A549 treated with AZD2906 at 1 μM for 4 hours (cell line): Measurements from ENCODE around the gene FFAR4. TPM values are rescaled to one million over a fixed set of nuclear protein-coding genes. Genes with fewer than 3 reads are reported as not detected.

Source experiments
- total RNA-seq: library from RNA; stranded (reverse); fragments of 200-300 nt; extraction: Qiagen RNA extraction; gene quantifications from 5 replicates; pipeline ENCODE4 v1.2.3, GENCODE V29; 2022

Gene FFAR4
- total RNA-seq: 0.04 to 0.14 TPM (median 0.09 TPM) in 5 replicates

DNA sequence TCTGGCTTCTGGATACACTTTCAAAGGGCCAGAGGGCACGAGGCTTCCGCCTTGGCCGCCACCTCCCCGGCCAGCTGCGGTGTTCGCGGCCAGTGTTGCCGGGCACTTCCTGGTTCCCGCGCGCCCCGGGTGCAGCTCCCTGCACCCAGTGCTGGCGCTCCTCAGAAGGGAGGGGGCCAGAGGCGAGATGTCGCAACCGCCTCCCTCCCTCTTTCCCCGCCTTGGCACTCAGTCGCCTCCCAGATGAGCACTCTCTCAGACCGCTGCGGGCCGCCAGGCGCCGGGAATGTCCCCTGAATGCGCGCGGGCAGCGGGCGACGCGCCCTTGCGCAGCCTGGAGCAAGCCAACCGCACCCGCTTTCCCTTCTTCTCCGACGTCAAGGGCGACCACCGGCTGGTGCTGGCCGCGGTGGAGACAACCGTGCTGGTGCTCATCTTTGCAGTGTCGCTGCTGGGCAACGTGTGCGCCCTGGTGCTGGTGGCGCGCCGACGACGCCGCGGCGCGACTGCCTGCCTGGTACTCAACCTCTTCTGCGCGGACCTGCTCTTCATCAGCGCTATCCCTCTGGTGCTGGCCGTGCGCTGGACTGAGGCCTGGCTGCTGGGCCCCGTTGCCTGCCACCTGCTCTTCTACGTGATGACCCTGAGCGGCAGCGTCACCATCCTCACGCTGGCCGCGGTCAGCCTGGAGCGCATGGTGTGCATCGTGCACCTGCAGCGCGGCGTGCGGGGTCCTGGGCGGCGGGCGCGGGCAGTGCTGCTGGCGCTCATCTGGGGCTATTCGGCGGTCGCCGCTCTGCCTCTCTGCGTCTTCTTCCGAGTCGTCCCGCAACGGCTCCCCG, at the start of gene FFAR4:
FFAR4 (plus strand) TSS at position 231 of the 842 bp plus-strand sequence; CDS start at position 287, 56 bp downstream.

DNA sequence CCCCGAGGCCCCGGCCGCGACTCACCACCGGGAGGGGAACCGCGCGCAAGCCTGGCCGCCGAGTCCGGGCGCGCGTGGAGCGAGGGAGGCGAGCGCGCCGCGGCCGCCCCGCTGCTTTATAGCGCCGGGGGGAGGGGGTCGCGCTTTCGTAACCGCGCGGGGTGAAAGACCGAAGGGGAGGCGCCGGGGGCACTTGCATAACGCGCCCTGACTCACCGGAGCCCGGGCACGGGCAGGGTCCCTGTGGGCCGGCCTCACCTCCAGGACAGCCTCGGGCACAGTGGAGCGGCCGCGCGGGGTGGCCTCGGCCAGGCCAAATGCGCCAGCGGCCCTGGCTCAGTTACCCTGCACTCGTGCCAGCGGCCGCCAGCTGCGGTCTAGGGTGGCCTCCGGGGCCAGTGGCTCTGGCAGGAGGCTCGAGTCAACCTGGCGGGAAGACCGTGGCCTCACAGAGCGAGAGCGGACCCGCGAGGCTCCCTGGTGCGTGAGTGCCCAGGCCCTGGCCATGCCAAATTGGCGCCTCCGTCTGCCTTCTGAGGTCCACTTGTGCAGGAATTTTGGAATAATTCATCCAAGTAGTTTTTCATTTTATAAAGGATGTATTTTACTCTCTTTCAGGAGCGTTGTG, 34.8 kb downstream of the FFAR4 start, which contains the start of gene RBP4:
RBP4 (minus strand) TSS at position 90 of the 628 bp plus-strand sequence. CDS start 207 bp downstream, outside the sequence.

DNA sequence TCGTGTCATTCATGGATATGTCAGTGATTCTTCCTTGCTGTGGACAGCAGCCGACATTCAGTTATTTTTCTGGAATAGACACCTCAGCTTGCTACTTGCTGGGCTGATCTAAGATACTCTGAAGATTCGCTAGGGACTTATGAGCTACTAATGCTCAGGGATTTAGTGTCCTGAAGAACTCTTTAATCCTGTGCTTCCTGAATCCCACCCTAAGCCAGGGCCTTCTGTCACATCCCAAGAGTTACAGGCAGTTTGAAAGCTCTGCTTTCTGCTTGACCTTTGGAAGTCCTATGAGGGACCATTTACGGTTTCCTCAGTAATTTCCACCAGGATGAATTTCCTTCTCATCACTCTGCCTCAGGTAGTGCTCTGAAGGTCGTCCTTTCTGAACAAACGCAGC, 45.8 kb downstream of the FFAR4 start, which contains the start of gene PDE6C:
PDE6C (plus strand) TSS at position 227 of the 400 bp plus-strand sequence. CDS start 189 bp downstream, outside the sequence.

Other genes with a start within 250 kb of the FFAR4 start
- gene MYOF, start 84.3 kb upstream of the FFAR4 start, total RNA-seq: 181 to 268 TPM (median 202 TPM) in 5 replicates
- gene CEP55, start 70.1 kb upstream of the FFAR4 start, total RNA-seq: 55.1 to 72.8 TPM (median 61.4 TPM) in 5 replicates
- 5.6 to 10.8 TPM (median 9.0 TPM) in 5 replicates for gene RBP4, start 34.6 kb downstream of the FFAR4 start, total RNA-seq
- gene PDE6C, start 45.9 kb downstream of the FFAR4 start, total RNA-seq: not detected in 5 replicates
- gene FRA10AC1, start 135.9 kb downstream of the FFAR4 start, total RNA-seq: 4.5 to 5.5 TPM (median 5.2 TPM) in 5 replicates
- not detected in 5 replicates for gene LGI1, start 191.3 kb downstream of the FFAR4 start, total RNA-seq